Epithelial cell of prostate (primary cell): ENCODE measurements around the gene LEFTY2.
"Not testable (repeated sequence)": the region's sequence is repeated elsewhere in the genome, so short reads cannot be mapped to it uniquely, and the experiment has no call there.

Source experiments
- DNase-seq: peaks from one replicate; pipeline ENCODE4 v3.0.0-alpha.2; 2011; ENCODE audit warnings: low read depth, low spot score
- H3K27ac ChIP-seq: fragments of 450-650 bp; 2 replicates; pipeline ENCODE4 v1.5.1; 2017; ENCODE audit warnings: mild to moderate bottlenecking

The LEFTY2 gene

GRCh38 chr1:225958041-225958440 is 17.0 kb upstream of the LEFTY2 start:
- no peak overlapping the region for H3K27ac ChIP-seq
- DNase-seq, result no peak

GRCh38 chr1:225954753-225955152 is 13.7 kb upstream of the LEFTY2 start:
- no peak for DNase-seq
- H3K27ac ChIP-seq, result no peak overlapping the region

- no peak for DNase-seq
- H3K27ac ChIP-seq, result no peak overlapping the region
Measured at GRCh38 chr1:225953315-225953714, 12.3 kb upstream of the LEFTY2 start.

GRCh38 chr1:225950905-225951497 is 10.0 kb upstream of the LEFTY2 start:
- DNase-seq, result no peak
- no peak overlapping the region for H3K27ac ChIP-seq

GRCh38 chr1:225949041-225949440 is 8.0 kb upstream of the LEFTY2 start:
- DNase-seq, result no peak
- no peak overlapping the region for H3K27ac ChIP-seq

- no peak for DNase-seq
- no peak overlapping the region for H3K27ac ChIP-seq
Measured at GRCh38 chr1:225946803-225947202, 5.8 kb upstream of the LEFTY2 start.

GRCh38 chr1:225946082-225946620 is 5.1 kb upstream of the LEFTY2 start:
- DNase-seq, result no peak
- no peak overlapping the region for H3K27ac ChIP-seq

- no peak overlapping the region for H3K27ac ChIP-seq
- no peak for DNase-seq
Measured at GRCh38 chr1:225945564-225945963, 4.5 kb upstream of the LEFTY2 start.

- H3K27ac ChIP-seq, result no peak overlapping the region
- no peak for DNase-seq
Measured at GRCh38 chr1:225944951-225945350, 3.9 kb upstream of the LEFTY2 start.

GRCh38 chr1:225944387-225944786 is 3.4 kb upstream of the LEFTY2 start:
- no peak overlapping the region for H3K27ac ChIP-seq
- DNase-seq, result no peak

GRCh38 chr1:225943582-225943981 is 2.6 kb upstream of the LEFTY2 start:
- no peak overlapping the region for H3K27ac ChIP-seq
- no peak for DNase-seq

- H3K27ac ChIP-seq, result no peak overlapping the region
- DNase-seq, result no peak
Measured at GRCh38 chr1:225942574-225942973, 1.6 kb upstream of the LEFTY2 start.

GRCh38 chr1:225941942-225942222 is 862 bp upstream of the LEFTY2 start:
- no peak for DNase-seq
- no peak overlapping the region for H3K27ac ChIP-seq

GRCh38 chr1:225940385-225941151 is 452 bp downstream of the LEFTY2 start:
- no peak for DNase-seq
- no peak overlapping the region for H3K27ac ChIP-seq

- not testable (repeated sequence) for DNase-seq, H3K27ac ChIP-seq
Measured at GRCh38 chr1:225939939-225940310, 1.1 kb downstream of the LEFTY2 start.

- not testable (repeated sequence) for DNase-seq, H3K27ac ChIP-seq
Measured at GRCh38 chr1:225939097-225939938, 1.7 kb downstream of the LEFTY2 start.

GRCh38 chr1:225937048-225937968 is 3.7 kb downstream of the LEFTY2 start:
- DNase-seq, result no peak
- no peak overlapping the region for H3K27ac ChIP-seq

- DNase-seq, result no peak
- H3K27ac ChIP-seq, result no peak overlapping the region
Measured at GRCh38 chr1:225936523-225936922, 4.5 kb downstream of the LEFTY2 start.

GRCh38 chr1:225936086-225936485 is 4.9 kb downstream of the LEFTY2 start:
- H3K27ac ChIP-seq, result not testable (repeated sequence)
- peak; percentile 27 for DNase-seq

GRCh38 chr1:225934711-225935110 is 6.3 kb downstream of the LEFTY2 start:
- no peak for DNase-seq
- H3K27ac ChIP-seq, result no peak overlapping the region
